ENCODE measurements around the gene TEK. TPM values are rescaled to one million over a fixed set of nuclear protein-coding genes. Genes with fewer than 3 reads are reported as not detected.
A peak's percentile ranks its signal among the peaks of the same experiment; 100 is the strongest.
"Not testable (repeated sequence)": the region's sequence is repeated elsewhere in the genome, so short reads cannot be mapped to it uniquely, and the experiment has no call there.

Gene TEK
- total RNA-seq, 2 experiments from 2014 or later: not detected

GRCh38 chr9:27210588-27210987 lies 101.6 kb downstream of the TEK start:
- Mint-ChIP-seq H3K4me1 (ENCODE audit: low read depth) (no peaks in the 10 kb centered on the region), H3K27ac (no peak overlapping the region), H3K27me3 (ENCODE audit: low read depth) (peaks cover 16% of the 10 kb centered on the region), H3K4me3 (no peak overlapping the region), H3K36me3 (ENCODE audit: low read depth) (no peaks in the 10 kb centered on the region), H3K9me3 (no peaks in the 10 kb centered on the region)
- intact Hi-C loops (cut with micrococcal nuclease): no loop called here
- DNase-seq: no peak
- CTCF ChIA-PET: no interaction called here

GRCh38 chr9:27212191-27212590 lies 103.2 kb downstream of the TEK start:
- Mint-ChIP-seq H3K27me3 (ENCODE audit: low read depth) (peaks cover 16% of the 10 kb centered on the region), H3K4me3 (no peak overlapping the region), H3K4me1 (ENCODE audit: low read depth) (no peaks in the 10 kb centered on the region), H3K27ac (no peak overlapping the region), H3K9me3 (no peaks in the 10 kb centered on the region), H3K36me3 (ENCODE audit: low read depth) (no peaks in the 10 kb centered on the region)
- CTCF ChIA-PET: no interaction called here
- DNase-seq: no peak
- intact Hi-C loops (cut with micrococcal nuclease): no loop called here

- Mint-ChIP-seq H3K36me3 (ENCODE audit: low read depth) (no peaks in the 10 kb centered on the region), H3K4me3 (no peak overlapping the region), H3K27me3 (ENCODE audit: low read depth) (peaks cover 16% of the 10 kb centered on the region), H3K27ac (no peak overlapping the region), H3K4me1 (ENCODE audit: low read depth) (no peaks in the 10 kb centered on the region), H3K9me3 (no peaks in the 10 kb centered on the region)
- no peak for DNase-seq
- intact Hi-C loops (cut with micrococcal nuclease): no loop called here
- CTCF ChIA-PET: no interaction called here
These were observed 103.6 kb downstream of the TEK start for GRCh38 chr9:27212621-27213020.

GRCh38 chr9:27227192-27227591 lies 118.2 kb downstream of the TEK start:
- intact Hi-C loops (cut with micrococcal nuclease): no loop called here
- peaks cover under 1% of the 10 kb centered on the region for H3K27me3 Mint-ChIP-seq (ENCODE audit: low read depth)
- no peaks in the 10 kb centered on the region for H3K36me3 Mint-ChIP-seq (ENCODE audit: low read depth)
- no peaks in the 10 kb centered on the region for H3K9me3 Mint-ChIP-seq
- H3K4me3 Mint-ChIP-seq: no peak overlapping the region
- H3K27ac Mint-ChIP-seq: no peak overlapping the region
- CTCF ChIA-PET: no interaction called here
- DNase-seq: no peak
- no peaks in the 10 kb centered on the region for H3K4me1 Mint-ChIP-seq (ENCODE audit: low read depth)

GRCh38 chr9:27239648-27240047 lies 130.6 kb downstream of the TEK start:
- H3K36me3 Mint-ChIP-seq (ENCODE audit: low read depth); CTCF ChIA-PET; H3K4me1 Mint-ChIP-seq (ENCODE audit: low read depth); DNase-seq; H3K27me3 Mint-ChIP-seq (ENCODE audit: low read depth); intact Hi-C loops (cut with micrococcal nuclease); H3K4me3 Mint-ChIP-seq; H3K9me3 Mint-ChIP-seq; H3K27ac Mint-ChIP-seq: not testable (repeated sequence)

GRCh38 chr9:27247756-27248155 lies 138.7 kb downstream of the TEK start:
- H3K27ac Mint-ChIP-seq: no peak overlapping the region
- intact Hi-C loops (cut with micrococcal nuclease): loop anchor here (2.0 kb wide), 1 partner anchor 29 kb away; no protein-coding TSS in a partner anchor
- H3K4me3 Mint-ChIP-seq: no peak overlapping the region
- peak; percentile 20 for DNase-seq
- CTCF ChIA-PET: no interaction called here
- no peaks in the 10 kb centered on the region for H3K4me1 Mint-ChIP-seq (ENCODE audit: low read depth)
- H3K36me3 Mint-ChIP-seq (ENCODE audit: low read depth): no peaks in the 10 kb centered on the region
- peaks cover 11% of the 10 kb centered on the region for H3K27me3 Mint-ChIP-seq (ENCODE audit: low read depth)
- H3K9me3 Mint-ChIP-seq: no peaks in the 10 kb centered on the region

- intact Hi-C loops (cut with micrococcal nuclease): no loop called here
- Mint-ChIP-seq H3K9me3 (no peaks in the 10 kb centered on the region), H3K27me3 (ENCODE audit: low read depth) (peaks cover 11% of the 10 kb centered on the region), H3K36me3 (ENCODE audit: low read depth) (no peaks in the 10 kb centered on the region), H3K4me1 (ENCODE audit: low read depth) (no peaks in the 10 kb centered on the region), H3K27ac (no peak overlapping the region), H3K4me3 (no peak overlapping the region)
- no peak for DNase-seq
- CTCF ChIA-PET: no interaction called here
These were observed 139.7 kb downstream of the TEK start for GRCh38 chr9:27248702-27249101.

GRCh38 chr9:27258662-27259061 lies 149.6 kb downstream of the TEK start:
- Mint-ChIP-seq H3K4me3 (no peak overlapping the region), H3K4me1 (ENCODE audit: low read depth) (no peaks in the 10 kb centered on the region), H3K27ac (no peak overlapping the region), H3K36me3 (ENCODE audit: low read depth) (no peaks in the 10 kb centered on the region), H3K9me3 (peaks cover 1% of the 10 kb centered on the region), H3K27me3 (ENCODE audit: low read depth) (peaks cover 2% of the 10 kb centered on the region)
- CTCF ChIA-PET: interaction anchor here (0.6 kb wide), 1 partner anchor 247 kb away, joined by 3 read pairs; no protein-coding TSS in a partner anchor
- intact Hi-C loops (cut with micrococcal nuclease): no loop called here
- DNase-seq: no peak

- no peaks in the 10 kb centered on the region for H3K9me3 Mint-ChIP-seq
These were observed 151.9 kb downstream of the TEK start for GRCh38 chr9:27260789-27261516.

GRCh38 chr9:27261517-27262211 lies 152.6 kb downstream of the TEK start:
- no peak for DNase-seq
- Mint-ChIP-seq H3K27ac (no peak overlapping the region), H3K36me3 (ENCODE audit: low read depth) (no peaks in the 10 kb centered on the region), H3K4me1 (ENCODE audit: low read depth) (no peaks in the 10 kb centered on the region), H3K4me3 (no peak overlapping the region), H3K27me3 (ENCODE audit: low read depth) (peaks cover 2% of the 10 kb centered on the region), H3K9me3 (no peaks in the 10 kb centered on the region)
- intact Hi-C loops (cut with micrococcal nuclease): no loop called here
- CTCF ChIA-PET: interaction anchor here (0.7 kb wide), 1 partner anchor 147 kb away, joined by 3 read pairs; no protein-coding TSS in a partner anchor

More at GRCh38 chr9:27260789-27261516, 151.9 kb downstream of the TEK start:
- Mint-ChIP-seq H3K4me1 (ENCODE audit: low read depth) (no peaks in the 10 kb centered on the region), H3K27ac (no peak overlapping the region), H3K27me3 (ENCODE audit: low read depth) (peaks cover 2% of the 10 kb centered on the region), H3K4me3 (no peak overlapping the region), H3K36me3 (ENCODE audit: low read depth) (no peaks in the 10 kb centered on the region)
- DNase-seq: no peak
- CTCF ChIA-PET: no interaction called here
- intact Hi-C loops (cut with micrococcal nuclease): no loop called here

- Mint-ChIP-seq H3K4me3 (no peak overlapping the region), H3K27me3 (ENCODE audit: low read depth) (no peaks in the 10 kb centered on the region), H3K36me3 (ENCODE audit: low read depth) (no peaks in the 10 kb centered on the region), H3K27ac (no peak overlapping the region), H3K4me1 (ENCODE audit: low read depth) (no peaks in the 10 kb centered on the region), H3K9me3 (no peaks in the 10 kb centered on the region)
- CTCF ChIA-PET: interaction anchor here (0.6 kb wide), 1 partner anchor 260 kb away, joined by 3 read pairs; no protein-coding TSS in a partner anchor
- intact Hi-C loops (cut with micrococcal nuclease): no loop called here
- DNase-seq: no peak
These were observed 163.1 kb downstream of the TEK start for GRCh38 chr9:27272103-27272502.

GRCh38 chr9:27273186-27273585 lies 164.2 kb downstream of the TEK start:
- H3K4me3 Mint-ChIP-seq: no peak overlapping the region
- CTCF ChIA-PET: no interaction called here
- H3K9me3 Mint-ChIP-seq: no peaks in the 10 kb centered on the region
- H3K27me3 Mint-ChIP-seq (ENCODE audit: low read depth): no peaks in the 10 kb centered on the region
- H3K4me1 Mint-ChIP-seq (ENCODE audit: low read depth): no peaks in the 10 kb centered on the region
- no peaks in the 10 kb centered on the region for H3K36me3 Mint-ChIP-seq (ENCODE audit: low read depth)
- intact Hi-C loops (cut with micrococcal nuclease): no loop called here
- H3K27ac Mint-ChIP-seq: no peak overlapping the region
- DNase-seq: no peak
